ENCODE data around the gene TIGD6.

DNA sequence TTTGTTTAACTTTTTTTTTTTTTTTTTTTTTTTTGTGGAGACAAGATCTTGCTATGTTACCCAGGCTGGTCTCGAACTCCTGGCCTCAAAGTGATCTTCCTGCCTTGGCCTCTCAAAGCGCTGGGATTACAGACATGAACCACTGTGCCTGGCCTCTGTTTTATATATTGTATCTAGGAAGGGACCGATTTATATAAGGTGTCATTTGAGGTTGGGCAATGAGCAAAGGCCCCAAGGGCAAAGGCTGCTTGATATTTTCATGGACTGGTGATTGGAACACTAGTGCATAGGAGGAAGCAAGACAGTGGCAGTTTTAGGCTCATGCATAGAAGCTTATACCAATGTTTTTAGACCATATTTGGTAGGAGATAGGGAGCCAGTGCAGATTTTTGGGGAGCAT is 36.7 kb downstream of the TIGD6 start:
- TF ChIP-seq, protein P1, sequence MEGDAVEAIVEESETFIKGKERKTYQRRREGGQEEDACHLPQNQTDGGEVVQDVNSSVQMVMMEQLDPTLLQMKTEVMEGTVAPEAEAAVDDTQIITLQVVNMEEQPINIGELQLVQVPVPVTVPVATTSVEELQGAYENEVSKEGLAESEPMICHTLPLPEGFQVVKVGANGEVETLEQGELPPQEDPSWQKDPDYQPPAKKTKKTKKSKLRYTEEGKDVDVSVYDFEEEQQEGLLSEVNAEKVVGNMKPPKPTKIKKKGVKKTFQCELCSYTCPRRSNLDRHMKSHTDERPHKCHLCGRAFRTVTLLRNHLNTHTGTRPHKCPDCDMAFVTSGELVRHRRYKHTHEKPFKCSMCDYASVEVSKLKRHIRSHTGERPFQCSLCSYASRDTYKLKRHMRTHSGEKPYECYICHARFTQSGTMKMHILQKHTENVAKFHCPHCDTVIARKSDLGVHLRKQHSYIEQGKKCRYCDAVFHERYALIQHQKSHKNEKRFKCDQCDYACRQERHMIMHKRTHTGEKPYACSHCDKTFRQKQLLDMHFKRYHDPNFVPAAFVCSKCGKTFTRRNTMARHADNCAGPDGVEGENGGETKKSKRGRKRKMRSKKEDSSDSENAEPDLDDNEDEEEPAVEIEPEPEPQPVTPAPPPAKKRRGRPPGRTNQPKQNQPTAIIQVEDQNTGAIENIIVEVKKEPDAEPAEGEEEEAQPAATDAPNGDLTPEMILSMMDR (IDR thresholded peaks at IDR 0.05; ENCODE audit: extremely low read depth in 1 of 2, insufficient read depth in 1 of 2, low read depth in 1 of 2, low read length in 2 of 2), result no peak
- TF ChIP-seq EZH2 (IDR thresholded peaks at IDR 0.05; ENCODE audit: borderline replicate concordance, low read depth, low read length, severe bottlenecking) (no peak), FOS (IDR thresholded peaks at IDR 0.05; ENCODE audit: borderline replicate concordance, insufficient read depth, low read length) (no peak), MYC (IDR thresholded peaks at IDR 0.05; ENCODE audit: low read depth, low read length) (no peak), POLR2A (IDR thresholded peaks at IDR 0.05; ENCODE audit: low read depth, low read length) (no peak), POLR2AphosphoS5 (IDR thresholded peaks at IDR 0.05; ENCODE audit: insufficient read depth, low read depth, low read length) (no peak), JUN (IDR thresholded peaks at IDR 0.05; ENCODE audit: borderline replicate concordance, insufficient read depth, insufficient read length, low read depth) (no peak)
